OCI-LY1 (cell line): Measurements from ENCODE around the gene WDPCP.

Experiments
- CTCF ChIP-seq: fragments of 200-600 bp; sonication (generic), shearing (Covaris generic); IDR thresholded peaks from 2 replicates; pipeline ENCODE4 v1.5.1; 2017; ENCODE audit warnings: mild to moderate bottlenecking, antibody characterized with exemption, low read length, moderate library complexity, mixed read lengths
- EZH2 ChIP-seq: fragments of 200-600 bp; sonication (generic), shearing (Covaris generic); IDR thresholded peaks from 2 replicates; pipeline ENCODE4 v1.8.0; 2017; ENCODE audit warnings: borderline replicate concordance, mixed run types, mild to moderate bottlenecking, antibody characterized with exemption, low read length, moderate library complexity, mixed read lengths

GRCh38 chr2:63631501-63631900 lies 43.2 kb upstream of the WDPCP start:
- TF ChIP-seq CTCF (no peak), EZH2 (no peak)
